ENCODE results near the gene CCDC51. TPM values are rescaled to one million over a fixed set of nuclear protein-coding genes. Genes with fewer than 3 reads are reported as not detected.

The CCDC51 gene
- total and polyA plus RNA-seq, 2 experiments from 2014 or later: 20.8 to 24.1 TPM

DNA sequence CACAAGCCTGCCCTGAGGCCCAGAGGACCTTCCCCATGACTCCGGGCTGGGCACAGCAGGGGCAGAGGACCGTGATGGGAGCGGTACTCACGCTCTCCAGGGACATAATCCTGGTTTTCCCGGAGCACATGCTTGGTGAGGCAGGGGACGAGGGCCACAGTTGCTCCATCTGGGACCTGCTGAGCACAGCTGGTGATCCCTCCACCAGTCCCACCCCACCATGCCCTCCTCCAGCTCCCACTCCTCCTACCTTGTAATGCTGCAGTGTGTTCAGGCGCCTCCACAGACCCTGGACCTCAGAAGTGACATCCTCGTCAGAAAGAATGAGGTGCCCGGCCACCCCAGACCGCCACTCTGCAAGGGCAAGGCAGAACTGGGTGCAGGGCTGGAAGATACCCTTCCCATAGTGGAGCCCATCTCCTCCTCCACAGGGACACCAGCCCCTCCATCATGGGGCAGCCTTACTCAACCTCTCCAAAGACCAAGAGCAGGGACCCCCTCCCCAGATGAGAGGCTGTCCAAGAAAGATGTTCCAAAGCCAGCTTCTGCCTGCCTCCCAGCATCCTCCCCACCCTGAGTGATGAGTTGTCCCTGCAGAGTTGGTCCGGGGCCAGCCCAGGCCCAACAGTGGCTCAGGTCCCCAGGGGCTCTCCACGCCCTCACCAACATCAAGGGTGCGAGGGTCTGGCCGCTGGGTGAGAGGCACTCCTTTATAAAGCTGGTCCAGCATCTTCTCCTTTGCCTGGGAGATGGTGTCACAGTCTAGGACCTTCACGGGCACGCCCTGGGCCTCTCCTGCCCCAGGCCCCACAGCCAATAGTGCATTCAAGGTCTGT lies 29.5 kb downstream of the CCDC51 start:
- no peaks in the 10 kb centered on the region for H3F3A ChIP-seq (replicated peaks; ENCODE audit: low read depth)
- no peaks in the 10 kb centered on the region for H3K79me2 ChIP-seq (replicated peaks; ENCODE audit: insufficient read depth)
- H3K4me1 ChIP-seq (ENCODE audit: insufficient read depth): no peaks in the 10 kb centered on the region
- Mint-ChIP-seq H3K27me3 (ENCODE audit: insufficient read depth, low read depth, poor library complexity) (peaks cover 22% of the 10 kb centered on the region), H3K4me1 (no peaks in the 10 kb centered on the region), H3K9me3 (no peaks in the 10 kb centered on the region), H3K27ac (no peak overlapping the region), H3K36me3 (ENCODE audit: low read depth) (peaks cover 95% of the 10 kb centered on the region), H3K4me3 (no peak overlapping the region)
- no peak overlapping the region for H3K4me2 ChIP-seq
- no peaks in the 10 kb centered on the region for H3K27me3 ChIP-seq (ENCODE audit: insufficient read depth)
- H3K9me2 ChIP-seq (ENCODE audit: insufficient read depth): no peaks in the 10 kb centered on the region
- H3K36me3 ChIP-seq (ENCODE audit: insufficient read depth): peaks cover 15% of the 10 kb centered on the region
- DNase-seq (ENCODE audit: low spot score) (no peak), ATAC-seq (no peak)
- no peak overlapping the region for H3K4me3 ChIP-seq
- no peak overlapping the region for H3K27ac ChIP-seq (ENCODE audit: low read depth)
- H4K20me1 ChIP-seq (replicated peaks; ENCODE audit: insufficient read depth): no peaks in the 10 kb centered on the region; the same call in 1 of the 2 replicates
- no peak overlapping the region for H2AFZ ChIP-seq
- TF ChIP-seq ETS1 (IDR thresholded peaks at IDR 0.05) (no peak), POLR2AphosphoS5 (IDR thresholded peaks at IDR 0.05; ENCODE audit: low read depth) (no peak), EZH2phosphoT487 (IDR thresholded peaks at IDR 0.05; ENCODE audit: unreplicated experiment) (no peak), CREB1 (CRISPR knock-in tag; IDR thresholded peaks at IDR 0.05; ENCODE audit: low read depth) (no peak), ZNF462 (CRISPR knock-in tag; IDR thresholded peaks at IDR 0.05) (no peak), JUNB (IDR thresholded peaks at IDR 0.05; ENCODE audit: unreplicated experiment) (no peak), NANOG (IDR thresholded peaks at IDR 0.05; ENCODE audit: borderline replicate concordance) (no peak), STAT1 (IDR thresholded peaks at IDR 0.05; ENCODE audit: unreplicated experiment) (no peak), ZNF331 (CRISPR knock-in tag; IDR thresholded peaks at IDR 0.05; ENCODE audit: low read depth) (no peak), ZNF114 (CRISPR knock-in tag; IDR thresholded peaks at IDR 0.05) (no peak), EZH2 (IDR thresholded peaks at IDR 0.05; ENCODE audit: low read depth, unreplicated experiment) (no peak)
- TF ChIP-seq, protein P1, sequence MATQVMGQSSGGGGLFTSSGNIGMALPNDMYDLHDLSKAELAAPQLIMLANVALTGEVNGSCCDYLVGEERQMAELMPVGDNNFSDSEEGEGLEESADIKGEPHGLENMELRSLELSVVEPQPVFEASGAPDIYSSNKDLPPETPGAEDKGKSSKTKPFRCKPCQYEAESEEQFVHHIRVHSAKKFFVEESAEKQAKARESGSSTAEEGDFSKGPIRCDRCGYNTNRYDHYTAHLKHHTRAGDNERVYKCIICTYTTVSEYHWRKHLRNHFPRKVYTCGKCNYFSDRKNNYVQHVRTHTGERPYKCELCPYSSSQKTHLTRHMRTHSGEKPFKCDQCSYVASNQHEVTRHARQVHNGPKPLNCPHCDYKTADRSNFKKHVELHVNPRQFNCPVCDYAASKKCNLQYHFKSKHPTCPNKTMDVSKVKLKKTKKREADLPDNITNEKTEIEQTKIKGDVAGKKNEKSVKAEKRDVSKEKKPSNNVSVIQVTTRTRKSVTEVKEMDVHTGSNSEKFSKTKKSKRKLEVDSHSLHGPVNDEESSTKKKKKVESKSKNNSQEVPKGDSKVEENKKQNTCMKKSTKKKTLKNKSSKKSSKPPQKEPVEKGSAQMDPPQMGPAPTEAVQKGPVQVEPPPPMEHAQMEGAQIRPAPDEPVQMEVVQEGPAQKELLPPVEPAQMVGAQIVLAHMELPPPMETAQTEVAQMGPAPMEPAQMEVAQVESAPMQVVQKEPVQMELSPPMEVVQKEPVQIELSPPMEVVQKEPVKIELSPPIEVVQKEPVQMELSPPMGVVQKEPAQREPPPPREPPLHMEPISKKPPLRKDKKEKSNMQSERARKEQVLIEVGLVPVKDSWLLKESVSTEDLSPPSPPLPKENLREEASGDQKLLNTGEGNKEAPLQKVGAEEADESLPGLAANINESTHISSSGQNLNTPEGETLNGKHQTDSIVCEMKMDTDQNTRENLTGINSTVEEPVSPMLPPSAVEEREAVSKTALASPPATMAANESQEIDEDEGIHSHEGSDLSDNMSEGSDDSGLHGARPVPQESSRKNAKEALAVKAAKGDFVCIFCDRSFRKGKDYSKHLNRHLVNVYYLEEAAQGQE (IDR thresholded peaks at IDR 0.05; ENCODE audit: unreplicated experiment): no peak
- TF ChIP-seq, protein P2, sequence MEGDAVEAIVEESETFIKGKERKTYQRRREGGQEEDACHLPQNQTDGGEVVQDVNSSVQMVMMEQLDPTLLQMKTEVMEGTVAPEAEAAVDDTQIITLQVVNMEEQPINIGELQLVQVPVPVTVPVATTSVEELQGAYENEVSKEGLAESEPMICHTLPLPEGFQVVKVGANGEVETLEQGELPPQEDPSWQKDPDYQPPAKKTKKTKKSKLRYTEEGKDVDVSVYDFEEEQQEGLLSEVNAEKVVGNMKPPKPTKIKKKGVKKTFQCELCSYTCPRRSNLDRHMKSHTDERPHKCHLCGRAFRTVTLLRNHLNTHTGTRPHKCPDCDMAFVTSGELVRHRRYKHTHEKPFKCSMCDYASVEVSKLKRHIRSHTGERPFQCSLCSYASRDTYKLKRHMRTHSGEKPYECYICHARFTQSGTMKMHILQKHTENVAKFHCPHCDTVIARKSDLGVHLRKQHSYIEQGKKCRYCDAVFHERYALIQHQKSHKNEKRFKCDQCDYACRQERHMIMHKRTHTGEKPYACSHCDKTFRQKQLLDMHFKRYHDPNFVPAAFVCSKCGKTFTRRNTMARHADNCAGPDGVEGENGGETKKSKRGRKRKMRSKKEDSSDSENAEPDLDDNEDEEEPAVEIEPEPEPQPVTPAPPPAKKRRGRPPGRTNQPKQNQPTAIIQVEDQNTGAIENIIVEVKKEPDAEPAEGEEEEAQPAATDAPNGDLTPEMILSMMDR (conservative IDR thresholded peaks at IDR 0.05; ENCODE audit: low read depth in 2 of 2): no peak

Measured in GM23338 (cell line).